MM.1S (cell line): ENCODE results near the gene SLC5A5.

Experiments used
- DNase-seq: peaks from one replicate; pipeline ENCODE4 v3.0.0-alpha.2; 2015
- H2AFZ ChIP-seq: fragments of 300-600 bp; sonication (generic); 2 replicates; pipeline ENCODE4 v1.6.0; 2016; ENCODE audit warnings: antibody characterized with exemption, low read length
- H3F3A ChIP-seq: fragments of 300-600 bp; sonication (generic); 2 replicates; pipeline ENCODE4 v1.6.1; 2016; ENCODE audit warnings: mild to moderate bottlenecking, antibody characterized with exemption, low read length, moderate library complexity, mixed read lengths; ENCODE audit not compliant: insufficient read depth
- H3K27ac ChIP-seq: fragments of 300-600 bp; sonication (generic); 2 replicates; pipeline ENCODE4 v1.5.1; 2016; ENCODE audit warnings: mild to moderate bottlenecking, low read length
- H3K27me3 ChIP-seq: fragments of 300-600 bp; sonication (generic); replicated peaks from 2 replicates; pipeline ENCODE4 v1.6.0; 2016; ENCODE audit warnings: low read length; ENCODE audit not compliant: insufficient read depth
- H3K36me3 ChIP-seq: fragments of 300-600 bp; sonication (generic); replicated peaks from 2 replicates; pipeline ENCODE4 v1.6.1; 2016; ENCODE audit warnings: mild to moderate bottlenecking, low read length, mixed read lengths; ENCODE audit not compliant: insufficient read depth
- H3K4me1 ChIP-seq: fragments of 300-600 bp; sonication (generic); 2 replicates; pipeline ENCODE4 v1.6.1; 2016; ENCODE audit warnings: low read length, mixed read lengths
- H3K4me2 ChIP-seq: fragments of 300-600 bp; sonication (generic); 2 replicates; pipeline ENCODE4 v1.6.0; 2016; ENCODE audit warnings: low read depth, low read length
- H3K4me3 ChIP-seq: fragments of 300-600 bp; sonication (generic); 2 replicates; pipeline ENCODE4 v1.5.1; 2016; ENCODE audit warnings: low read length, mixed read lengths
- H3K79me2 ChIP-seq: fragments of 300-600 bp; sonication (generic); 2 replicates; pipeline ENCODE4 v1.6.1; 2016; ENCODE audit warnings: mixed run types, low read length, mixed read lengths
- H3K9ac ChIP-seq: fragments of 300-600 bp; sonication (generic); 2 replicates; pipeline ENCODE4 v1.6.1; 2016; ENCODE audit warnings: low read length, mixed read lengths
- H3K9me2 ChIP-seq: fragments of 300-600 bp; sonication (generic); replicated peaks from 2 replicates; pipeline ENCODE4 v1.6.1; 2016; ENCODE audit warnings: mild to moderate bottlenecking, low read length, mixed read lengths; ENCODE audit not compliant: insufficient read depth
- H3K9me3 ChIP-seq: fragments of 300-600 bp; sonication (generic); replicated peaks from 2 replicates; pipeline ENCODE4 v1.6.1; 2016; ENCODE audit warnings: mild to moderate bottlenecking, low read length, mixed read lengths; ENCODE audit not compliant: insufficient read depth
- H4K20me1 ChIP-seq: fragments of 300-600 bp; sonication (generic); 2 replicates; pipeline ENCODE4 v1.6.1; 2016; ENCODE audit warnings: mild to moderate bottlenecking, low read length, moderate library complexity, mixed read lengths; ENCODE audit not compliant: insufficient read depth
- CTCF ChIP-seq: fragments of 300-600 bp; sonication (generic); IDR thresholded peaks from 2 replicates; pipeline ENCODE4 v1.5.1; 2016; ENCODE audit warnings: antibody characterized with exemption, low read length, mixed read lengths
- EZH2 ChIP-seq: fragments of 300-600 bp; sonication (generic); optimal IDR thresholded peaks from 2 replicates; pipeline ENCODE3; 2017; ENCODE audit warnings: low read depth, mild to moderate bottlenecking, antibody characterized with exemption, low read length, mixed read lengths
- EZH2phosphoT487 ChIP-seq: fragments of 300-600 bp; sonication (generic); IDR thresholded peaks from 2 replicates; pipeline ENCODE4 v1.6.1; 2018; ENCODE audit warnings: antibody characterized with exemption, low read length

The SLC5A5 gene

GRCh38 chr19:17902701-17903100, 31.0 kb downstream of the SLC5A5 start:
- H3K4me1 ChIP-seq, result no peaks in the 10 kb centered on the region
- H4K20me1 ChIP-seq, result no peaks in the 10 kb centered on the region
- no peak overlapping the region for H2AFZ ChIP-seq
- H3K9me2 ChIP-seq, result no peaks in the 10 kb centered on the region
- no peaks in the 10 kb centered on the region for H3K79me2 ChIP-seq
- H3K9me3 ChIP-seq, result no peaks in the 10 kb centered on the region
- no peak overlapping the region for H3K4me2 ChIP-seq
- H3K36me3 ChIP-seq, result no peaks in the 10 kb centered on the region
- H3K9ac ChIP-seq, result no peak overlapping the region
- H3F3A ChIP-seq, result no peaks in the 10 kb centered on the region
- H3K27ac ChIP-seq, result no peak overlapping the region
- DNase-seq, result no peak
- peaks cover 69% of the 10 kb centered on the region for H3K27me3 ChIP-seq
- H3K4me3 ChIP-seq, result no peak overlapping the region
- no peak for TF ChIP-seq EZH2phosphoT487
- TF ChIP-seq CTCF, result no peak
- no peak for TF ChIP-seq EZH2

GRCh38 chr19:17908244-17908643, 36.5 kb downstream of the SLC5A5 start:
- Histone ChIP-seq H3K27me3 (peaks cover 64% of the 10 kb centered on the region), H4K20me1 (no peaks in the 10 kb centered on the region), H3K4me2 (no peak overlapping the region), H3K27ac (no peak overlapping the region), H3K36me3 (no peaks in the 10 kb centered on the region), H3K9ac (no peak overlapping the region), H3K4me3 (no peak overlapping the region), H3K9me2 (no peaks in the 10 kb centered on the region), H3F3A (no peaks in the 10 kb centered on the region), H3K4me1 (no peaks in the 10 kb centered on the region), H3K9me3 (no peaks in the 10 kb centered on the region), H2AFZ (no peak overlapping the region), H3K79me2 (no peaks in the 10 kb centered on the region)
- TF ChIP-seq EZH2phosphoT487 (no peak), EZH2 (no peak), CTCF (no peak)
- no peak for DNase-seq

GRCh38 chr19:17909003-17909732, 37.4 kb downstream of the SLC5A5 start:
- H3K27me3 ChIP-seq, result peaks cover 57% of the 10 kb centered on the region
- no peaks in the 10 kb centered on the region for H3K9me2 ChIP-seq
- H3K4me2 ChIP-seq, result no peak overlapping the region
- H3K4me1 ChIP-seq, result no peaks in the 10 kb centered on the region
- DNase-seq, result no peak
- no peaks in the 10 kb centered on the region for H3K79me2 ChIP-seq
- H3K4me3 ChIP-seq, result no peak overlapping the region
- no peaks in the 10 kb centered on the region for H3K9me3 ChIP-seq
- TF ChIP-seq EZH2phosphoT487 (no peak), CTCF (no peak), EZH2 (no peak)
- H3K9ac ChIP-seq, result no peak overlapping the region
- H3K27ac ChIP-seq, result no peak overlapping the region
- no peaks in the 10 kb centered on the region for H3F3A ChIP-seq
- no peak overlapping the region for H2AFZ ChIP-seq
- H3K36me3 ChIP-seq, result no peaks in the 10 kb centered on the region
- no peaks in the 10 kb centered on the region for H4K20me1 ChIP-seq
